Stimulated activated CD8-positive, alpha-beta memory T cell treated with anti-CD3 and anti-CD28 coated beads, Interleukin-15, amount 100 ng/mL, for 24 hours (primary cell): ENCODE results near the gene NSUN6.

Experiments used
- DNase-seq: peaks from one replicate; pipeline ENCODE4 v3.0.0-alpha.2; 2020; ENCODE audit warnings: low read depth

Gene NSUN6

GRCh38 chr10:18651324-18652007 is at the start of gene NSUN6:
Gene NSUN6, minus strand, starts transcription at chr10:18651587. Its CDS starts 384 bp downstream, at chr10:18651203.
- peak; percentile 85 for DNase-seq

- DNase-seq = no peak
These were observed 48.8 kb upstream of the NSUN6 start for GRCh38 chr10:18699849-18700840.

GRCh38 chr10:18690541-18690940 is 39.2 kb upstream of the NSUN6 start:
- no peak for DNase-seq

GRCh38 chr10:18689498-18689897 is 38.1 kb upstream of the NSUN6 start:
- DNase-seq = no peak

- no peak for DNase-seq
These were observed 36.3 kb upstream of the NSUN6 start for GRCh38 chr10:18687706-18688105.

- DNase-seq = no peak
These were observed 35.8 kb upstream of the NSUN6 start for GRCh38 chr10:18687195-18687594.

GRCh38 chr10:18685555-18685954 is 34.2 kb upstream of the NSUN6 start:
- no peak for DNase-seq

GRCh38 chr10:18684953-18685352 is 33.6 kb upstream of the NSUN6 start:
- no peak for DNase-seq

- no peak for DNase-seq
These were observed 33.0 kb upstream of the NSUN6 start for GRCh38 chr10:18684416-18684815.

GRCh38 chr10:18683427-18683826 is 32.0 kb upstream of the NSUN6 start:
- no peak for DNase-seq

GRCh38 chr10:18681971-18682411 is 30.6 kb upstream of the NSUN6 start:
- DNase-seq = no peak

- no peak for DNase-seq
These were observed 30.0 kb upstream of the NSUN6 start for GRCh38 chr10:18681366-18681765.

- no peak for DNase-seq
These were observed 29.4 kb upstream of the NSUN6 start for GRCh38 chr10:18680754-18681153.

- DNase-seq = no peak
These were observed 23.9 kb upstream of the NSUN6 start for GRCh38 chr10:18675086-18675801.

- no peak for DNase-seq
These were observed 16.6 kb upstream of the NSUN6 start for GRCh38 chr10:18668026-18668425.

GRCh38 chr10:18666810-18667209 is 15.4 kb upstream of the NSUN6 start:
- DNase-seq = no peak

GRCh38 chr10:18665815-18666558 is 14.6 kb upstream of the NSUN6 start:
- DNase-seq = no peak

GRCh38 chr10:18664841-18665478 is 13.6 kb upstream of the NSUN6 start:
- DNase-seq = no peak

GRCh38 chr10:18660816-18661431 is 9.5 kb upstream of the NSUN6 start:
- no peak for DNase-seq

- no peak for DNase-seq
These were observed 8.6 kb upstream of the NSUN6 start for GRCh38 chr10:18659819-18660535.
